B cell (primary cell): ENCODE results near the gene SERPINE1. TPM values are rescaled to one million over a fixed set of nuclear protein-coding genes. Genes with fewer than 3 reads are reported as not detected.

Source experiments
- ATAC-seq: fragments of 200-7000 bp; cut with Tn5 transposase; one replicate; pipeline ENCODE4 v1.10.0; 2021; ENCODE audit warnings: low read depth, mild to moderate bottlenecking, moderate number of reproducible peaks, moderate library complexity
- CTCF ChIA-PET: fragments of 350-600 bp; sonication (Branson Sonifier 250); formaldehyde crosslinking; loops from one replicate; lab custom pipeline; 2021; ENCODE audit warnings: antibody characterized with exemption, inconsistent platforms; lab: Charles Lee
- POLR2A ChIA-PET: fragments of 350-600 bp; sonication (Branson Sonifier 250); formaldehyde crosslinking; loops from one replicate; lab custom pipeline; 2021; ENCODE audit warnings: antibody characterized with exemption; lab: Charles Lee
- DNase-seq: peaks from one replicate; pipeline ENCODE4 v3.0.0; 2013
- H2AFZ ChIP-seq: 2 replicates; pipeline ENCODE4 v1.6.1; 2012; ENCODE audit warnings: mild to moderate bottlenecking, low read depth, low read length; ENCODE audit not compliant: insufficient read depth, poor library complexity, severe bottlenecking
- H3K27ac ChIP-seq, 2 donors: 1 replicate in 1 of 2; 2 replicates in 1 of 2; pipeline ENCODE4 v1.5.1; 2012 to 2013; ENCODE audit warnings: low read length in 2 of 2, mild to moderate bottlenecking in 2 of 2, moderate library complexity in 1 of 2
- H3K27me3 ChIP-seq, 4 experiments: fragments of 200-600 bp in 1 of 4; sonication (generic) in 1 of 4; replicated peaks in 1 of 4; 1 replicate in 2 of 4; 2 replicates in 2 of 4; pipeline versions ENCODE4 v1.6.1 to v1.7.0; 2013 to 2016; ENCODE audit warnings: low read length in 3 of 4, mild to moderate bottlenecking in 2 of 4, mixed read lengths in 1 of 4, moderate library complexity in 1 of 4; ENCODE audit not compliant: insufficient read depth in 4 of 4, control insufficient read depth in 3 of 4; ENCODE audit errors: control extremely low read depth in 1 of 4
- H3K36me3 ChIP-seq, 2 experiments: replicated peaks in 1 of 2; 1 replicate in 1 of 2; 2 replicates in 1 of 2; pipeline versions ENCODE4 v1.6.1 to v1.7.1; 2013; ENCODE audit warnings: low read length in 1 of 2; ENCODE audit not compliant: insufficient read depth in 2 of 2, control insufficient read depth in 1 of 2; ENCODE audit errors: control extremely low read depth in 1 of 2, extremely low read depth in 1 of 2
- H3K4me1 ChIP-seq, 2 donors: fragments of 200-600 bp in 1 of 2; sonication (generic) in 1 of 2; 1 replicate in 1 of 2; 2 replicates in 1 of 2; pipeline versions ENCODE4 v1.5.1 to v1.6.1; 2013 to 2017; ENCODE audit warnings: low read length in 2 of 2; ENCODE audit not compliant: control insufficient read depth in 2 of 2, insufficient read depth in 2 of 2
- H3K4me2 ChIP-seq: replicated peaks from 2 replicates; pipeline ENCODE3; 2012; ENCODE audit warnings: mild to moderate bottlenecking, low read depth, low read length; ENCODE audit not compliant: poor library complexity, severe bottlenecking
- H3K4me3 ChIP-seq, 5 experiments: fragments of 200-600 bp in 1 of 5; sonication (generic) in 1 of 5; 1 replicate in 3 of 5; 2 replicates in 2 of 5; pipeline versions ENCODE4 v1.5.1 to v1.7.0; 2011 to 2016; ENCODE audit warnings: low read length in 4 of 5, mild to moderate bottlenecking in 4 of 5, low read depth in 2 of 5, control low read depth in 1 of 5, moderate library complexity in 1 of 5; ENCODE audit not compliant: insufficient read depth in 1 of 5; ENCODE audit errors: control extremely low read depth in 1 of 5, extremely low read depth in 1 of 5
- H3K79me2 ChIP-seq: fragments of 200-600 bp; sonication (generic); one replicate; pipeline ENCODE4 v1.6.0; 2016; ENCODE audit warnings: low read length; ENCODE audit not compliant: control insufficient read depth, insufficient read depth
- H3K9ac ChIP-seq: fragments of 200-600 bp; sonication (generic); 2 replicates; pipeline ENCODE4 v1.6.1; 2017; ENCODE audit warnings: mild to moderate bottlenecking, low read length, moderate library complexity
- H3K9me3 ChIP-seq, 3 donors: one replicate each; pipeline versions ENCODE4 v1.6.1 to v1.7.1; 2013; ENCODE audit warnings: low read length in 2 of 3; ENCODE audit not compliant: control insufficient read depth in 2 of 3, insufficient read depth in 1 of 3; ENCODE audit errors: control extremely low read depth in 1 of 3
- H4K20me1 ChIP-seq: 2 replicates; pipeline ENCODE4 v1.6.0; 2012; ENCODE audit warnings: mild to moderate bottlenecking, low read length; ENCODE audit not compliant: insufficient read depth, control insufficient read depth, poor library complexity, severe bottlenecking
- H3K27ac Mint-ChIP-seq: one replicate; pipeline ENCODE4 v1.8.0; 2021; ENCODE audit warnings: mixed read lengths
- H3K27me3 Mint-ChIP-seq: one replicate; pipeline ENCODE4 v1.8.0; 2021; ENCODE audit warnings: mixed read lengths
- H3K4me1 Mint-ChIP-seq: one replicate; pipeline ENCODE4 v1.8.0; 2021; ENCODE audit warnings: mixed read lengths
- H3K4me3 Mint-ChIP-seq: one replicate; pipeline ENCODE4 v1.8.0; 2021; ENCODE audit warnings: mixed read lengths
- H3K9me3 Mint-ChIP-seq: one replicate; pipeline ENCODE4 v1.8.0; 2022; ENCODE audit warnings: mixed read lengths; ENCODE audit not compliant: insufficient read depth
- CTCF ChIP-seq: fragments of 200-600 bp; IDR thresholded peaks from one replicate; pipeline ENCODE4 v1.8.0; 2022; ENCODE audit warnings: antibody characterized with exemption, mild to moderate bottlenecking
- EZH2 ChIP-seq: IDR thresholded peaks from 2 replicates; pipeline ENCODE4 v1.6.1; 2012; ENCODE audit warnings: borderline replicate concordance, low read depth, mild to moderate bottlenecking, moderate library complexity, low read length; ENCODE audit not compliant: insufficient read depth, poor library complexity, severe bottlenecking
- WGBS: methylation state at CpG from one replicate; pipeline ENCODE4 v1.1.5; 2013; ENCODE audit warnings: missing lambda C conversion rate; ENCODE audit not compliant: insufficient coverage; 5-methylcytosine and 5-hydroxymethylcytosine counted together
- intact Hi-C: fragments of 100-400 bp; cut with micrococcal nuclease; formaldehyde crosslinking; loops from one replicate; pipeline ENCODE4 v1.10.0; 2022
- polyA plus RNA-seq: library from polyadenylated mRNA; depleted of rRNA; stranded (reverse); fragments of >200 nt; gene quantifications from 2 replicates; pipeline ENCODE4 v1.2.3, GENCODE V29; 2012
- total RNA-seq, 2 donors: library from RNA; stranded (reverse); fragments of 120-200 nt in 1 of 2; gene quantifications; 1 replicate in 1 of 2; 2 replicates in 1 of 2; pipeline versions ENCODE4 v1.2.3 to v1.2.4, GENCODE V29; 2013 to 2022

Gene SERPINE1
- total and polyA plus RNA-seq, 2 donors (not counting 1 experiment from before 2014, with no cell fraction given), result 0.07 to 0.09 TPM

DNA sequence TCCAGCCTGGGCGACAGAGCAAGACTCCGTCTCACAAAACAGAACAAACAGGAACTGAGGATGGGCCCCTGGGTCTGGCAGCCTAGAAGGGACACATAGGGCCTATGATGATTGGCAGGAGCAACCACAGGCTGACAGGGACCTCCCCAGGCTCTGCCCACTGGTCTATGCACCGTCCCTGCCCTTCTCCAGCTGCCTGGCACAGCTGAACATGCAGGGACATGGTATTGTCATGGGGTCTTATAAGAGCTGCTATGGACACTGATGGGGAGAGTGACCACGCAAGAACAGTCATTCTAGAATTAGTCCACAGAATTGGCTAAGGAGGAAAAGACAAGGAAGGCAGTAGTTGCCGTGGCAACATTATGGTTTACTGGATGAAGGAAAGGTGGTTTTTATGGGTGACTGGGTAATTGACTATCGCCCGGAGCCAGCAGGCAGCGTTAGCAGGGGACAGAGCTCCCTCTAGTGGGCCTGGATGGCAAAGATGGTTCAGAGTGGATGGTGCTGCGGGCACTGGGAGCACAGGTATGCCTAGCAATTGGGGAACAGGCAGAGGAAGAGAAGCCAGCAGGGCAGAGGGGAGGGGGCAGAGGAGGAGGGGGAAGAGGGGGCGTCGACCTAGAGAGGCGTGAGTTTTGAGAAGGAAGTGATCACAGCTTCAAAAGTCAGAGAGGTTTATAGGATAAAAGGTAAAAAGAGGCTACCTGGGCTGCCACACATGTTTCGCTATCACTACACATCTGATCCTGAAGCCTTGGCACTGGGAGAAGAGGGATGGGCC lies 49.4 kb upstream of the SERPINE1 start:
- no peaks in the 10 kb centered on the region for H3K9me3 Mint-ChIP-seq
- intact Hi-C loops, result loop anchor here (1.0 to 5.0 kb wide), 5 partner anchors 8 to 275 kb away; partner anchors contain the start of genes ACHE, SERPINE1 and TRIM56
- Histone ChIP-seq H3K9ac (no peak overlapping the region), H2AFZ (peak overlapping the region; percentile 23), H3K79me2 (no peaks in the 10 kb centered on the region), H4K20me1 (no peaks in the 10 kb centered on the region), H3K4me1 (peaks cover 7 to 10% of the 10 kb centered on the region in 2 donors), H3K4me3 (no peak overlapping the region), H3K27me3 (no peaks in the 10 kb centered on the region), H3K9me3 (peaks cover 0 to 7% (median 0%) of the 10 kb centered on the region in 3 donors), H3K4me2 (peak overlapping the region; percentile 52), H3K36me3 (no peaks in the 10 kb centered on the region), H3K27ac (peak overlapping the region; percentile 24 to 63)
- H3K4me1 Mint-ChIP-seq, result peaks cover 9% of the 10 kb centered on the region
- TF ChIP-seq CTCF, result peak; percentile 81
- no peak for TF ChIP-seq EZH2
- ChIA-PET POLR2A (interaction anchor here (0.6 to 0.8 kb wide), 4 partner anchors 49 to 848 kb away, joined by 3 to 9 read pairs (median 6); no protein-coding TSS in a partner anchor), CTCF (interaction anchor here (0.5 to 2.0 kb wide), 27 partner anchors 8 to 1524 kb away, joined by 3 to 9 read pairs (median 4); partner anchors contain the start of genes POP7, SRRT and TRIM56)
- peaks cover 14% of the 10 kb centered on the region for H3K27me3 Mint-ChIP-seq
- DNase-seq (peak; percentile 88), ATAC-seq (peak; percentile 91)
- H3K4me3 Mint-ChIP-seq, result peak overlapping the region; percentile 4
- WGBS, result 2% methylated on average over 11 of the region's 13 CpGs
- peak overlapping the region; percentile 18 for H3K27ac Mint-ChIP-seq

DNA sequence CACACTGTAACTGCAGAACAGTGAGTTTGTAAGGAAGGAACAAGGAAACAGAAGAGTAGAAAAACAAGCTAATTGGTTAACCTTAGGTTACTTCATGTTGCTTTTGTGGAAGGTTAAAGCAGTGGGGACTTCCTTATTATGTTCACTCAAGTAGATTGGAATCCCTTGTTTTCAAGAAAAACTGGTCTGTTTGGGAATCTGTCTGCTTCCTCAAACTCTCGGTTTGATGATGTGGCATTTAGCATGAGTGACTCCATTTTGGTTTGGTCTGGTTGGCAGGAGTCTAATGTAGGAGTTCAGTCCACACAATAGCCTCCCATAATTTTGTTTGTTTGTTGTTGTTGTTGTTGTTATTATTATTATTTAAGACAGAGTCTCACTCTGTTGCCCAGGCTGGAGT lies 45.5 kb upstream of the SERPINE1 start:
- peaks cover 3% of the 10 kb centered on the region for H3K27me3 Mint-ChIP-seq
- TF ChIP-seq EZH2, result no peak
- TF ChIP-seq CTCF, result no peak
- DNase-seq (no peak), ATAC-seq (no peak)
- ChIA-PET POLR2A (no interaction called here), CTCF (interaction anchor here (0.9 to 1.0 kb wide), 2 partner anchors 15 to 187 kb away, joined by 3 read pairs; no protein-coding TSS in a partner anchor)
- Histone ChIP-seq H3K27ac (no peak overlapping the region), H3K9me3 (peaks cover 0 to 7% (median 0%) of the 10 kb centered on the region in 3 donors), H3K79me2 (peaks cover 21% of the 10 kb centered on the region), H3K9ac (no peak overlapping the region), H4K20me1 (no peaks in the 10 kb centered on the region), H3K4me1 (peaks cover 18 to 27% of the 10 kb centered on the region in 2 donors), H3K4me3 (no peak overlapping the region), H2AFZ (no peak overlapping the region), H3K36me3 (no peaks in the 10 kb centered on the region), H3K27me3 (no peaks in the 10 kb centered on the region), H3K4me2 (no peak overlapping the region)
- H3K4me1 Mint-ChIP-seq, result peaks cover 20% of the 10 kb centered on the region
- intact Hi-C loops, result no loop called here
- H3K4me3 Mint-ChIP-seq, result no peak overlapping the region
- no peak overlapping the region for H3K27ac Mint-ChIP-seq
- no peaks in the 10 kb centered on the region for H3K9me3 Mint-ChIP-seq
- 80% methylated on average over 1 of the region's 1 CpG for WGBS
